T47D (cell line): ENCODE results near the gene LTBP3.

Experiments
- DNase-seq, 2 experiments: peaks; one replicate each; pipeline versions ENCODE4 v3.0.0 to v3.0.0-alpha.2; 2011 to 2012; ENCODE audit warnings: low read depth in 1 of 2, low spot score in 1 of 2
- JUND ChIP-seq: IDR thresholded peaks from 2 replicates; pipeline ENCODE4 v1.6.1; 2012; ENCODE audit warnings: low read depth
- in situ Hi-C: cut with HindIII; loops from 2 replicates; pipeline ENCODE4 v1.10.0; 2016; ENCODE audit warnings: low sequenced_read_pairs, low pct_unique_long_range_greater_than_20kb

The LTBP3 gene

DNA sequence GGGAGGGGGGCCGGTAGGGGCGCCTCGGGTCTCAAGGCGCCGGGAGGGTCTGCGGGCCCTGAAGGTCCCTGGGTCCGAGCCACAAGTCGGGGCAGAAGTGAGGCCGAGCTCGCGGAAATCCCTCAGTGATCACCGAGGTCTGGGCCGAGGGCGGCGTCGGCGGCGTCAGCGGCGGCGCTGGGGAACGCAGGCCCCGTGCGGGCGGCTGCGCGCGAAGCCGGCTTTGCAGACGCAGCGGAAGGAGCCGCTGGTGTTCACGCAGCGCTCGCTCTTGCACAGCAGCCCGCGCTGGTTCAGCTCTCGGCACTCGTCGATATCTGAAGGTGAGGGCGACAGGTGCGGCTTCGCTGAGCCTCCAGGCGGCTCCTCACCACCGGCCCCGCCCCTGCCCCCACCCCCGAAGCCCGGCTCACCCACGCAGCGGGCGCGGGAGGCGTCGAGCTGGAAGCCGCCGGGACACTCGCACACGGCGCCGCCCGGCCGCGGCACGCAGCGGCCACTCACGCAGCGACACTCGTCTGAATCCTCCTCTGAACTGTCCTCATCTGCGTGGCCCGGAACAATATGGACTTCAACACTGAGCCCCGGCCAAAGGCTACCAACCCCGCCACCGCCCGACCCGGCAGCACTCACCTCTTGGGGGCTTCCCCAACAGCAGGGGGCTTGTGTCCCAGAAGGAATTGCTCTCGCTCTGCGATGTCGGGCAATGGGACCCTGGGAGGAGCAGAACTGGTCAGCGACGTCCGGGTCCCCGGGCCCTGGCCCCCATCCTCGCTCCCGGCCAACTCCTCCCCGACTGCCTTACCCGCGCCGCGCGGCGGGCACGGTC, 19.0 kb downstream of the LTBP3 start:
- no peak for TF ChIP-seq JUND
- DNase-seq = no peak
- in situ Hi-C loops = no loop called here

GRCh38 chr11:65538232-65538914, 19.8 kb downstream of the LTBP3 start:
- TF ChIP-seq JUND = no peak
- DNase-seq = no peak
- in situ Hi-C loops = no loop called here

- in situ Hi-C loops = no loop called here
- no peak for TF ChIP-seq JUND
- no peak for DNase-seq
Observed at GRCh38 chr11:65537620-65538231, 20.4 kb downstream of the LTBP3 start.

- in situ Hi-C loops = no loop called here
- no peak for TF ChIP-seq JUND
- DNase-seq = no peak
Observed at GRCh38 chr11:65537296-65537597, 20.9 kb downstream of the LTBP3 start.

GRCh38 chr11:65536412-65537295, 21.5 kb downstream of the LTBP3 start:
- TF ChIP-seq JUND = no peak
- DNase-seq = no peak
- in situ Hi-C loops = no loop called here

- no peak for TF ChIP-seq JUND
- in situ Hi-C loops = no loop called here
Observed at GRCh38 chr11:65535102-65535501, 23.1 kb downstream of the LTBP3 start.

DNA sequence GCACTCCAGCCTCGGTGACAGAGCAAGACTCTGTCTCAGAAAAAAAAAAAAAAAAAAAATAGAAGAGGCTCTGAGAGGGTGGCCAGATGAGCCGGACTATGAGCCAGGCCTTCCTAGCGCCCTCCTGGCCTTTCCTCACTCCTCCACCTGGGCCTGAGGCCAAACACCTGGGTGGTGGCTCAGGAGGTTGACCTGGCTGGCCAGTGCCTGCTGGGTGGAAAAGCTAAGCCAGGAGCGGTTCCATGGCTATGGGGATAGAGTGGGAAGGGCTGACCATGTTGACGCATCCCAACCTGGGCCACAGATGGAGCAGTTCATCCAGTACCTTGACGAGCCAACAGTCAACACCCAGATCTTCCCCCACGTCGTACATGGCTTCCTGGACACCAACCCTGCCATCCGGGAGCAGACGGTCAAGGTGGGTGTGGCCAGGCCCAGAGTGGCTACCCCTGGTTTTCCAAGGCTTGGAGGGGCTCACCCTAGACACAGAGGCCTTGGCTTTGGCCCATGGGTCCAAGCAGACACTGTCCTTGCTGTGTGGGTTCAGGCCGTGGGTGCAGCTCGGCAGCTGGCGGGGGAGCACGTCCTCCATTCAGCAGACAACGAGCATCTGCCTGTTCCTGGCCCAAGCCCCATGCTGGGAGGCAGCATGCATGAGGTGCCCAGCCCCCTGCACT, 25.6 kb downstream of the LTBP3 start:
- in situ Hi-C loops = no loop called here
- TF ChIP-seq JUND = no peak
- DNase-seq = no peak

More at GRCh38 chr11:65535102-65535501, 23.1 kb downstream of the LTBP3 start:
- DNase-seq = no peak

DNA sequence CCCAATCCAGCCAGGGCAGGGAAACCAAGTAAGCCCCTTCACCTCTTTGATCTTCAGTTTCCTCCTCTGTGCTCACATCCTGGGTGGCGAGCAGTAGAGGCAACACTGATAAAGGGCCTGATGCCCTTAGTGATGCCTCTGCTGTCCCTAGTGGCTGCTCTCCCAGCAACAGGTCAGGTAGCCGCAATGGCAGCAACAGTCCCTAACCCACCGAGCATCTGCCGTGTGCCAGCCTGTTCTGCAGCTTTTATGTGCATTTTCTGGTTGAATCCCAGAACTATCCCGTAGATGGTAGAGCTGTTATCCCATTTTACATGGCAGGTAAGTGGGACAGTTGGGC, 28.0 kb downstream of the LTBP3 start:
- no peak for DNase-seq
- TF ChIP-seq JUND = no peak
- in situ Hi-C loops = no loop called here

DNA sequence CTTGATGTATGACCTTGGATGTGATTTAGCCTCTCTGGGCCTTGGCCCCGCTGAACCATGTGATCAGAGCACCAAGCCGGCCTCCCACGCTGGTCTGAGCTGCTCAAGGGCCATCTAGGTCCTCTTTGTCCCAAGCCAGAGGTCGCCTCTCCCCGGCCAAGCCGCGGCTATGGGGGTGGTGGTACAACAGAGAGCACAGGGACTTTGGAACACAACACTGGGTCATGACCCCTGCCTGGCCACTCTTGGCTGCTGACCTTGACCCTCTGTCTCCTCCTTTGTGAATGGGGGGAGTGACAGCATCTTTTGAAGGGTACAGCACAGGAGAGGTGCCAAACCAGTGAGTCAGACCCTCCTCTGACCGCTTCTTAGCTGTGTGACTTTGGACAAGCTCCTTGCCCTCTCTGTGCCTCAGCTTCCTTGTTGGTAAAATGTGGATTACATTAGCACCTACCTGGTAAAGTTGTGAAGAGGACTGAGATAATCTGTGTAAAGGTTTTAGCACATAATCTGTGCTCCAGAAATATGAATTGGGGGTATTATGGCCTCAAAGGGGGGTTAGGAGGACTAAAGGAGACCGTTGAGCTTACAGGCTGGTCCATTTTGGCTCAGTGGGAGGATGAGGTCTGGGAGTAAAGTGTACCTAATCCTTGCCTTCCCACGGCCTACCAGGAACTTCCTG, 28.5 kb downstream of the LTBP3 start:
- in situ Hi-C loops = no loop called here
- TF ChIP-seq JUND = no peak
- DNase-seq = no peak

DNA sequence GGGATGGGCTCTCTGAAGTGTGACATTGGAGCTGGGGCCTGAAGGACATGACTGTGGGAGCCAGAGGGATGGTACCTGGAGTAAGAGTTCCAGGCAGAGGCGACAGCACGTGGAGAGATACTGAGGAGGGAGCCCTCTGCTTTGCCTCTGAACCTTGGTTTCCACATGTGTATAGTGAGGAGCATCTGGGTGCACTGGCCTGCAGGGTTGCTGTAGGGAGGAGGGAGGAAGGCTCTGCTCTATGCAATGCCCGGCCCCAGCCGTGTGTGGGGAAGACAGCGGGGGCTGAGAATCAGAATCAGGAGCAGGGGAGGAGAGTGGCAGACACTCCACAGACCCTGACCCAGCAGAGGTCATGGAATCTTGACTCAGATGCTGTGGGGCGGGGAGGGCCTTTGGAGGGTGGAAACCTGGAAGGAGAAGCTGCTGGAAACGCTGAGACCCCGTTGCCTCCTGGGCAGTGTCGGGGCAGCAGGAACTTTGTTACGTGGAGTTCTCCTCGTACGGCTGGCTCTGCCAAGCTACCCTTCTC, 29.3 kb downstream of the LTBP3 start:
- in situ Hi-C loops = no loop called here
- no peak for TF ChIP-seq JUND
- DNase-seq = no peak

DNA sequence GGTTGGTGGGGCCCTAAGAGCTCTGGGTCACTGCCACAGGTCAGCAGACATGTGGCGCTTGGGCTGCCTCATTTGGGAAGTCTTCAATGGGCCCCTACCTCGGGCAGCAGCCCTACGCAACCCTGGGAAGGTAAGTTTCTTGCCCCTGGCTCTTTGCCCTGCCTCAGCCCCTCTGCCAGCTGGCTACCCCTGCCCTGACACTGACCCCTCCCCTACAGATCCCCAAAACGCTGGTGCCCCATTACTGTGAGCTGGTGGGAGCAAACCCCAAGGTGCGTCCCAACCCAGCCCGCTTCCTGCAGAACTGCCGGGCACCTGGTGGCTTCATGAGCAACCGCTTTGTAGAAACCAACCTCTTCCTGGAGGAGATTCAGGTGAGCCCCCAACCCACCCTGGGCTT, 31.4 kb downstream of the LTBP3 start:
- in situ Hi-C loops = no loop called here
- DNase-seq = no peak
- TF ChIP-seq JUND = no peak
